ENCODE results near the gene ARRB1. TPM values are rescaled to one million over a fixed set of nuclear protein-coding genes. Genes with fewer than 3 reads are reported as not detected.
A peak's percentile ranks its signal among the peaks of the same experiment; 100 is the strongest.
"Not testable (repeated sequence)": the region's sequence is repeated elsewhere in the genome, so short reads cannot be mapped to it uniquely, and the experiment has no call there.

ARRB1 gene
- 3.6 and 6.7 TPM in 2 replicates for total RNA-seq

DNA sequence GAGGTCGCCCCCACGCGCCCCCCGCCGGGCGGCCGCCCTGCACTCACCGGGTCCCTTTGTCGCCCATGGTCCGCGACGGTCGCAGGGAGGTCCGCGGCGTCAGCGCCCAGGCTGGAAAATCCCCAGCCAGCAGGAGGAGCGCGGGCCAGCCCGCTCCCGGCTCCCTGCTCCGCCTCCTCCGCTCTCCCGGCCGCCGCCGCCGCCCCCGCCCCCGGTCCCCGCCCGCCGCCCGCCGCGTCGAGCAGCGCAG lies at the start of gene ARRB1:
Gene ARRB1 (minus strand): TSS at position 121 of the 250 bp plus-strand sequence. CDS start 54 bp downstream, at position 67.
- DNase-seq (ENCODE audit: low read depth): no peak

DNA sequence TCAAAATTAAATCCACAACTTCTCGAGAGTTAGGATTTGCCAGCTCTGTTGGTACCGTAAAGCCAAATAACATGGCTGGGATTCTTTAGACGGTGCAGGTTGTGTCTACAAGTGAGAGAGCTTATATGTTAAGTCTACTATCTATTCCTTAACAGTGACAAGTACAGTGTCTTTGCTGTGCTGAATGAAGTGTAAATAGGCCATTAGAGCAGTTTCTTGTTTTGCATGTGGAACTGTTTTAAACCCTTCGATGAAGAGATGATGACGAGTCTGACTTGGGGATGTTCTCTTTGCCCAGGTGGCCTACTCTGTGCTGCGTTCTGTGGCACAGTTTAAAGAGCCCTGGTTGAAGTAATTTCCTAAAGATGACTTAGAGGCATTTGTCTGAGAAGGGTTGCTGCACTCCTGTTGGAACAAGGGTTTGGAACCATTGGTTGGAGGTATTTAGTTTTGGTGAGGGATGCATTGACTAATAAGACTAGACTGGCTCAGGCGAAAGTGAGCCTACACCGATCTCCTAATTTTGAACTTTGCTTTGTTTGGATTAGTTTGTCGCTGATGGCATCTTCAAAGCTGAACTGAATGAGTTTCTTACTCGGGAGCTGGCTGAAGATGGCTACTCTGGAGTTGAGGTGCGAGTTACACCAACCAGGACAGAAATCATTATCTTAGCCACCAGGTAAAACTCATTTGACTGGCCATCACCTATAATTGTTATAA lies 48.8 kb upstream of the ARRB1 start:
- peak; percentile 17 for DNase-seq (ENCODE audit: low read depth)

DNA sequence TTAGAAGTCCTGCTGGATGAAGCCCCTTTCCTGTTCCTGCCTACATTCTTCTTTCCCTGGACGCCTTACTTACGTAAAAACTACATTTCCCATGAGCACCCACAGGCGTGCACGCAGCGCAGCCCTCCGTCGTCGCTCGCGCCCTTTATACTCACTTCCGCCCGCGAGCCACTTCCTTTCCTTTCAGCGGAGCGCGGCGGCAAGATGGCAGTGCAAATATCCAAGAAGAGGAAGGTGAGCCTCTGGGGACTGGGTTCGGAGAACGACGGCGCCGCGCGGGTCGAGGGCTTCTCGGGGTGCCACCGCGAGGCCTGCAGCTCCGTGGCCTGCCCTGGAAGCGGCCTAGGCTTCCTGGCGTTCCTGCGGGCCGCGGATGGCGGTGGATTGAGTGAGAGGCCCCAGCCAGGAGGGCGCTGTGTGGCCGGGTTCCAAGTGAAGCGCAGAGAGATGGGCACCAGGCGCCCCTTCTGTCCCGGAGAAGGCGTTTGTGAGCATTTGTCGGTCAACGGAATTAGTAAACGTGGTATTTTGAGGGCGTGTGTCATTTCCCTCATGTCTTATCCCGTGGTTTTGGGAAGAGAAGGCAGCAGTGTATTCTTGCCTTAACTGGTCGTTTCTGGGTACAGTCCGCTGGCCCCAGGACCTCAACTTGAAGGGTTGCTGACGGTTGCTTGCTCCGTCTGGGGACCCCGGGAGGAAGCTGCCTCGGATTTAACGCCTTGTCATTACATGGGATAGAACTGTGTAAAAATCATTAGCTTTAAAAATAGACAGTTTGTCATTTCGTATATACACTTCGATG lies 48.1 kb upstream of the ARRB1 start, which contains the start of gene RPS3:
Gene RPS3 (plus strand): TSS at position 175 of the 802 bp plus-strand sequence. CDS start 30 bp downstream, at position 205.
- DNase-seq (ENCODE audit: low read depth): peak; percentile 82

DNA sequence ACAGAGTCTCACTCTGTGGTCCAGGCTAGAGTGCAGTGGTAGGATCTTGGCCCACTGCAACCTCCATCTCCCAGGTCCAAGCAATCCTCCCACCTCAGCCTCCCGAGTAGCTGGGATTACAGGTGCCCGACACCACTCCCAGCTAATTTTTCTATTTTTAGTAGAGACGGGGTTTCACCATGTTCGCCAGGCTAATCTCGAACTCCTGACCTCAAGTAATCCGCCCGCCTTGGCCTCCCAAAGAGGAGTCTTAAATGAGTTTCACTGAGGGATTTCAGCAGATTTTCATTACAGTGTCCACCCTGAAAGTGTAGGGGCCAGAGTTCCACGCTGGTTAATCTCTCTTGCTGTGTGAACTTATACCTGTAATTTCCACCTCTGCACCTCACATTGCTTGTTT lies 47.4 kb upstream of the ARRB1 start:
- DNase-seq (ENCODE audit: low read depth): no peak

DNA sequence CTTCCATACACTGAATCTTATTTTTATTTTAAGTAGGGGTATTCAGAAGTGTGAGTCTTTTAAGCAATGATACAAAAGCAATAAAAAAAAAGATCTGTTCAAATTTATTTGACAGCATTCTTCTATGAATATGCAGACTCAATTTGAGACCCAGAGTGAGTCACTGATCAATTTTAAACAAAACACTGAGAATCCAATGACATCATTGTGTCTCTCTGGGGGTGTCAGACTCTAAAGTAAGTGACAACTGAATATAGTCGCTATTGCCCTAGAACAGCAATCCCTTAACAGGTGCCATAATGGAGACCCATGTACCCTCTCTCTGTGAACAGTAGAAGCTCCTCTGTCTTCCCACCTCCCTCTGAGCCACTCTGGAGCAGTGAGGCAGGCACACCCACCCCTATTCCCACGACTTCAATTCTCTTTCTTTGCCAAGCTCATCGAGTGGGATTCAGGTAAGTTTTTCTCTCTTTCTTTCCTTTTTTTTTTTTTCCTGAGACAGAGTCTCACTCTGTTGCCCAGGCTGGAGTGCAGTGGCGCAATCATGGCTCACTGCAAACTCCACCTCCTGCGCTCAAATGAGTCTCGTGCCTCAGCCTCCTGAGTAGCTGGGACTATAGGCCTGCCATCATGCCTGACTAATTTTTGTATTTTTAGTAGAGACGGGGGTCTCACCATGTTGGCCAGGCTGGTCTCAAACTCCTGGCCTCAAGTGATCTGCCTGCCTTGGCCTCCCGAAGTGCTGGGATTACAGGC lies 42.8 kb upstream of the ARRB1 start:
- DNase-seq (ENCODE audit: low read depth): no peak

DNA sequence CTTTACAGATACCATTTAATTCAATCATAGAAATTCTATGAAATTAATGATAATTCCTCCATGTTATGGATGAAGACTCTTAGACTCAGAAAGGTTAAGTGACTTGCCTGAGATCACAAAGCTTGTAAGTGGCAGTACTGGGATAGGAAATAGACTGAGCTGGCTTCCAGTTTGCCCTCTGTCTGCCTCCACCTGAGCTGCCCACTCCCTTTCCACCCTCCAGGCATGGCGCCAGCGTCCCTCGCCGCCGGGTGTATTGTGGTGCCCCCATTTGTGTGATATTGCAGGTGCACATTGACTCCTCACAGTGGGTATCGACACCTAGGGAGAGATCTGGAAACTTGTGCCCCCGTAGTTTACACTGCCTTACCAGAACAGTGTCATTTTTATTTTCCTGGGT lies 38.5 kb upstream of the ARRB1 start:
- no peak for DNase-seq (ENCODE audit: low read depth)

DNA sequence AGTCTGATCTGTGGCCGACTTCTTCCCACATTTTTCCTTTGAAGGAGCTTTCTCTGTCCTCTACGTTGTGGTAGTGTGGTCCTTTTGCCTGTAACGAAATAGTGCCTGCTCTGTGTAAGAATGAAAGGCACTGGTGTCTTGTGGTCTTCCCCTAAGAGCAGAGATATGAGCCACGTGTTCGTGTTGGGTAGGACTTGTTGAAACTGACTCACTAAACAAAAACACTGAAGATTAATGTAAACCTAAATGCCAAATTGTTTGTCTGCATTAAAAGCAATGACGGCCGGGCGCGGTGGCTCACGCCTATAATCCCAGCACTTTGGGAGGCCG lies 37.8 kb upstream of the ARRB1 start:
- DNase-seq (ENCODE audit: low read depth): no peak

DNA sequence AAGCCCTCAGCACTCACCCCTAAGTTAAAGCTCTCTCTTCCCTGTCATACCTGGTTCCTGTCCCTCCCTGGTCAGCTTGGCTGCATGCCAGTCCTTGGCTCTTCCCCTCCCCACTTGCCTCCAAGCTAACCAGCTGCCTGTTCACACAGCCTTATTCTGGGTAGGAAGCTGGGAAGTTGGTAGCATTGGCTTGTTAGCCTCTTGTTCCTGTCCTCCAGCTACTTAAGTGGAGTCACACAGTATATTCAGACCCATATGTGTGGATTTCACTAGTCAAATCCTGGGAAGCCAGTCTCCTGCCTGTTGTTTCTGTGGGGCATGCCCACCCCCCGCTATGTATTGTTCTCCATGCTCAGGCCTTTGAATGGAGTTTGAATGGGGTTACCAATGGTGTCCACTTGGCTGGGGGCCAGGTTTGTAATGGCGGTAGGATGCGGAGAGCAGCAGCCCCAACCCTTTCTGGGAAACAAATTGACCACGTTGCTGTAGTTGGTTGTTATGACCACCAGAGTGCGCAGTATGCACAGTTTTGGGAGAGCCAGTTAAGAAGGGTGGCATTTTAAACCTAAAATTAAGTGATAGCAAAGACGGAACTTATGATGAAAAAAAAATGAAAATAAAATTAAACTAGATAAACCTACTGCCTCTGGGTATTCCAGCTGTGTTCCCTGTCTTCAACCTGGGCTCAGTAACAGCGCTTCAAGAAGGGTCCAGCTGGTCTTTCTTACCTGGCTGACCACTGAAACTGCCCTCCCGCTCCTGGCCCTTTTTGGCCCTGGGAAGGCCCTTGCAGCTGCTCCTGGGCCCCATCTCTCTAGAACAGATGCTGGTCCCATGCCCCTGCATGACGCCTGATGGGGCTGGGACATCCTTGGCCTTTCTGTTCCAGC lies 37.2 kb upstream of the ARRB1 start:
- peak; percentile 69 for DNase-seq (ENCODE audit: low read depth)

DNA sequence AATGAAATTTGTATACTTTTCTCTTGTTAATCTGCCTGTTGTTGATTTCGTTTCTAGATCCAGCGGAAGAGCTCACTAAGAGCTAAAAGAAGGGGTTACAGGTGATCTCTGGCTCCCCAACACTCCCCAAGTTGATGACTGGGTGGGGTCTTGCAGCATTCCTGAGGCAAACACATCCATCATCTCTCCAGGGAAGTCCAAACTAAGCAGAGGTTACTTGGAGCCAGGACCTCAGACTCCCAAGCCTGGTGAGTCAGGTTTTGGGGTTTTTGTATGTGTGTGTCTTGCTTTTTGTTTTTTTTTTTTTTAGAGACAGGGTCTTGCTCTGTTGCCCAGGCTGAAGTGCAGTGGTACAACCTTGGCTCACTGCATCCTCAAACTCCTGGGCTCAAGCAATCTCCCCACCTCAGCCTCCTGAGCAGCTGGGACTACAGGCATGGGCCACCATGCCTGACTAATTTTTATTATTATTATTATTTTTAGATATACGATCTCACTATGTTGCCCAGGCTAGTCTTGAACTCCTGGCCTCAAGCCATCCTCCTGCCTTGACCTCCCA lies 36.4 kb upstream of the ARRB1 start:
- DNase-seq (ENCODE audit: low read depth): no peak

DNA sequence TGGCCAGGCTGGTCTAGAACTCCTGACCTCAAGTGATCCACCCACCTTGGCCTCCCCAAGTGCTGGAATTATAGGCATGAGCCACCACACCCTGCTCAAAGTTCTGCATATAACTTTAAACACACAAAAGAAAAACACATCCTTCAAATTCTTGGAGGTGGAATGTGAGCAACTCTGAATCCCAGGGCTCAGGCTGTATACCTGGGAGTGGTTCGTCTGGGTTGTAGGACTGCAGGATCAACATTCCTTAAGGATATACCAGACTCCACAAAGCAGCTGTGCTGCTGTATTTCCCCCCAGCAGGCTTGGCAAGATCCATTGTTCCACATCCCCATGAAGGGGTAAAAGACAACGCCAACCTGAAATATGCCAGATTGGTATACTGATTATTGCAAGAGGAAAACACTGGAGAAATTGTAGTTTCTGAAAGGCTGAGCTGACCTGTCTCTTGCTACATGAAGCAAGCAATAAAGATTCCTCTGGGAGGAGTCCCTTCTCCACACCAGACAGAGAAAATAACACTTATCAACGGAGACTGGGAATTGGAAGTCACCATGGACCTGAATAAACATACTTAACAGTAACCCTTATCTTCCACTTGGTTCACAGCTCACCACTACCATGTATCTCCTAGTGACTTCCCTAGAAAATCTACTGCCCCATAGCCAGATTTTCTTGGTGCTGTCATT lies 35.6 kb upstream of the ARRB1 start:
- DNase-seq (ENCODE audit: low read depth): peak; percentile 77

DNA sequence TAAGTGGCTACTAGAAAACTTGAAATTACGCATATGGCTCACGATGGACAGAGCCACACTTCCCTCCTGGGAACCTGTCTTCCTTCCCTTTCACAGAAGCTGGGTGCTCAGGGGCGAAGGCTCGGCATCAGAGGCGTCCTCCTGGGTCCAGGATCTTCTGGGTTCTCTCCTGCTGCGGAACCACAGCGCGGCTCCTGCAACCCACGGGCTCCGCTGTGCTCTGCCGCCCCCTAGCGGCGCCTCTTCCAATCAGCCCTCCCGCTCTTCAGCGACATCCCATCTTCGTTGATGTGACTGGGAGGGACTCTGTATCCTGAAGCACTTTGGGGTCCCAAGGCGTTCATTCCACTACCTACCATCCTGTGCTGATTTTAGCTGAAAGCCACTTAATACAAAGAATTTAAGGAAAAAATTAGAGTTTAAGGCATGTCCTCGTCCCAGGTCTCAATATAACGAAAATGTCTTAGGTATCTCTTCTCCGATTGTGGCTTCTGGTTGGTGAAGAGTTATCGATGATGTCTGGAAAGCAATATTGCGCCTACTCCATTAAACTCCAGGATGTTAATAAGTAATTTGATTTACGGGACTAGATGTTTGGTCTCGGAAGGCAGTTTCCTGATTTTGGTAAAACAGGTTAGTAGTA lies 33.1 kb upstream of the ARRB1 start:
- DNase-seq (ENCODE audit: low read depth): peak; percentile 24

DNA sequence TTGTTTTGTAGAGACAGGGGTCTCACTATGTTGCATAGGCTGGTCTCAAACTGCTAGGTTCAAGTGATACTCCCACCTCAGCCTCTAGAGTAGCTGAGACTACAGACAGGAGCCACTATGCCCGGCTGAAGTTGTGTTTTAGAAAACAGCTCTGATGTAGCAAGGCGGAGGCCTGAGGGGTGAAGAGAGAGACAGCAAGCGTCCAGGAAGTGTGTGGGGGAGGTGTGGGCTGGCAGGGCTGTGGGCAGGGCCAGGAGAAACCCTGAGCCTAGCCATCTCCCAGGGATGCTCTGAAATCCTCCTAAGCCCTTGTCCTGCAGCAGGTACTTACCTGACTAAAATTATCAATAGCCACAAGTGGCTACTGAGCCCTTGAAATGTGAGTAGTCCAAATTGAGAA lies 31.8 kb upstream of the ARRB1 start:
- DNase-seq (ENCODE audit: low read depth): no peak

DNA sequence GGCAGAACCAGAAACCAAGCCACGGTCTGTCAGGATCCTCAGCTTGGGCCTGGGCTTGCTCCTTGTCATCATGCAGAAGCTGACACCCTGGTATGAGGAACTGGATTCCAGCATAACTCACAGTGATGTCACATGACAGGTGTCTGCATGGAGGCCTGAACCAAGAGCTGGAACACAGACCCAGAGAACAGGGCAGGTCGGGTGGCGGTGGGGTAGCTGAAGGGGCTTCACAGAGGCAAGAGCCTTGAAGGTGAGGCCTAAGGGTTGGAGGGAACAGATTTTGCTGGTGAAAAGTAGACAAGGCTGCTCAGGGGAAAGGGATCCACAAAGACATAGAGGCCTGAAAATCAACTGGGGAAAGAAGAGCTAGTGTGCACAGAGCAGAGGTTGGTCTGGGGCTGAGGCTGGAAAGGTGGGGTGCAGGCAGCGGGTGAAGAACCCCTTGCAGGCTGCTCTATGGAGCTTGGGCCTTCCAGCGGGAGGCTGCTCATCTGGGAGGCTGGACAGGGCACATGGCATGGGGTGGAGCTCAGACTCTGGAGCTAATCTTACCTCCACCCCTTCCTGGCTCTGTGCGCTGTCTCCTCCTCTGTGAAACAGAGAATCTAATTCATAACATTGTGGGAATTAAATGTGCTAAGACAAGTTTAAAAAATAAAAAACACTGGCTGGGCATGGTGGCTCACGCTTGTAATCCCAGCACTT lies 29.4 kb upstream of the ARRB1 start:
- DNase-seq (ENCODE audit: low read depth): peak; percentile 53

DNA sequence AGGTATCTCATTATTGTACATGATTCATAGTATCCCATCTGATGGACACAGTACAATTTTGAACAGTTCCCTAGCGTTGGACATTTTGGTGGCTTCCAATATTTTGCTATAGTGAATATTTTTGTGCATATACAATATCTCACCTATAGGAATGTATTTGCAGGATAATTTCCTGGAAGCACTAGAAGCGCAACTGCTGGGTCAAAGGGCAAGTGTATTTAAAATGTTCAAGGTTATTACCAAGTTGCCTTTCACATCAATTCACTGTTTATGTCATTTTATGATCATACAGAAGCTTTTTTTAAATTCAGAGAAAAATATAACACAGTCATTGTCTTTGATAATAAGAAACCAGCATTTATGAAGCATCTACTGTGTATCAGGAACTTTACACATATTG lies 28.8 kb upstream of the ARRB1 start:
- no peak for DNase-seq (ENCODE audit: low read depth)

DNA sequence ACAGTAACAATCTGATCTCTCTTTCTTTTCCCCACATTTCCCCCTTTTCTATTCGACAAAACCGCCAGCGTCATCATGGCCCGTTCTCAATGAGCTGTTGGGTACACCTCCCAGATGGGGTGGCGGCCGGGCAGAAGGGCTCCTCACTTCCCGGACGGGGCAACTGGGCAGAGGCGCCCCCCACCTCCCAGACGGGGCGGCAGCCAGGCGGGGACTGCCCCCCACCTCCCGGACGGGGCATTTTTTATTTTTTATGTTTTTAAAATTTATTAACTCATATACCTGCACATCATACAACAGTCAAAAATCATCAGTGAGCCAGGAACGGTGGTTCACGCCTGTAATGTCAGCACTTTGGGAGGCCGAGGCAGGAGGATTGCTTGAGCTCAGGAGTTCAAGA lies 27.3 kb upstream of the ARRB1 start:
- DNase-seq (ENCODE audit: low read depth): not testable (repeated sequence)

DNA sequence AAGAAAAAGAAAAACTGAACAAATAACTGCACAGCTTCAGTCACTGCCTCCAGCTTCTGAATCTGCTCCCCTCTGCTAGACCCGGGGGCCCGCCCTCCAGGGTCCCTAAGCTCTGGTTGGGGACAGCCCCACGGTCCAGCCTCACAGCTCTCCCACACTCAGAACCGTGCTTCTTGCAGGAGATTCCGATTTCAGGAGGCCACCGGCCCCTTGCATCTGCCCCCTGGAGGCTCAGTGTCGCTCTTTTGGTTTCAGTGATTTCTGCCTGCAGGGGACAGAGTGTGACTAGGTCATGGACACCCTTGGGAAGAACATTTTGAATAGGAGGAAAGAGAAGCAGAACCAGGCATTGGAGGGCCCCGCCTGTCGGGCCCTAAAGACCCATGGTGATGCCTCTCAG lies 24.7 kb upstream of the ARRB1 start:
- no peak for DNase-seq (ENCODE audit: low read depth)

DNA sequence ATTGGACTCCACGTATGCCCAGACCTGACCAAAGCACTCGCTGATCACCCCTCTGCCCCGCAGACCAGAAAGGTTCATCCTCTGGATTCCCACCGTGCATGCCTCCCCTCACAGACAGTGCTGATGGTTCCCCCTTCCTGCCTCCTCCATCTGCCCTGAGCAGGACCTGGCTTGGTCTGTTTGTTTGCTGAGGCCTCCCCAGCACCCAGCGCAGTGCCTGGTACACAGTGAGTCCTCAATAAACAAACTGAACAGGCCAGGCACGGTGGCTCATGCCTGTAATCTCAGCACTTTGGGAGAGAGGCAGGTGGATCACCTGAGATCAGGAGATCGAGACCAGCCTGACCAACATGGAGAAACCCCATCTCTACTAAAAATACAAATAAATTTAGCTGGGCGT lies 24.2 kb upstream of the ARRB1 start:
- DNase-seq (ENCODE audit: low read depth): no peak

DNA sequence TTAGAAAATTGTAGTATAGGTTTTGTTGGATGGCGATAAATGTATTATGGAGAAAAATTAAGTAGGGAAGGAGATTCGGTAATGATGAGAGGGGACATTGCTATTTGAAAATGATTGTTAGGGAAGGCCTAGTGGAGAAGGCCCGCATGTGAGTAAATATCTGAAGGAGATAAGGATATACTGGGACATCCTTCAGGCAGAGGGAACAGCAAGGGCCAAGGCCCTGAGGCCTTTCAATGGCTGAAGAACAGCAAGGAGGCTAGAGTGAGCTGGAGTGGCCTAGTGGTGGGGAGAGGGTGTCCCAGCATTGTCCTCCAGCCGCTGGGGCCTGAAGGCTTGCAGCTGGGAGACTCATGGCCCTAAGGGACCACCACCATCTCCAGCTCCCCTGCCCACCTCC lies 23.2 kb upstream of the ARRB1 start:
- DNase-seq (ENCODE audit: low read depth): no peak

DNA sequence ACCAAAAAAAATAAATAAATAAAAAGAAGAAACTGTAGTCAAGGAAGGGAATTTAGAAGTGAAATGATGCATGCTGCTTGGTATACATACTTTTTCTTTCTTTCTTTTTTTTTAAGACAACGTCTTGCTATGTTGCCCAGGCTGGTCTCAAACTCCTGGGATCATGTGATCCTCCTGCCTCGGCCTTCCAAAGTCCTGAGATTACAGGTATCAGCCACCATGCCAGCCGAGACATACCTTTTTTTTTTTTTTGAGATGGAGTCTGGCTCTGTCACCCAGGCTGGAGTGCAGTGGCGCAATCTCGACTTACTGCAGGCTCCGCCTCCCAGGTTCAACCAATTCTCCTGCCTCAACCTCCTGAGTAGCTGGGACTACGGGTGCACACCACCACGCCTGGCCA lies 21.7 kb upstream of the ARRB1 start:
- DNase-seq (ENCODE audit: low read depth): no peak

All from renal cortical epithelial cell (primary cell).